CD4-positive, alpha-beta T cell treated with Interleukin-10 for 1 hour (primary cell): ENCODE measurements around the gene WFDC8.
"Not testable (repeated sequence)": the region's sequence is repeated elsewhere in the genome, so short reads cannot be mapped to it uniquely, and the experiment has no call there.

Source experiments
- DNase-seq: peaks from one replicate; pipeline ENCODE4 v3.0.0-alpha.2; 2020

The WFDC8 gene

DNA sequence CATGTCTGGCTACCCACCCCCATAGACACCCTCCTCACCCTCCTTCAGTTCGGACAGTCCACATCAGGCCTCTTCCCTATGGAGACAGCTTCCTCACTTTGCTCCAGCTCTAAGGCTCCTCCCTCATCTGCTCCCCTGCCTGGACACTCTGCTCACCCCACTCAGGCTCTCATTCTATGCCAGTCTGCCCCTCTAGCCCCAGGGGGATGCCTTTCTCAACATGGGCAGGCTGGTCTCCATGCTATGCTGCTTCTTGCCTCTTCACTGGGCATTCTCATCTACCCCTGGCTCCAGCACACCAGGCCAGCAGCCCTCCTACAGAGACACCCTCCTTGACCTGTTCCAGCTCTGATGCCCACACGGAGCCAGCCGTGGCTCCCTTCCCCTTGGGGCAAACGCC, at the start of gene WFDC8:
TSS of gene WFDC8 (minus strand) at position 101 of the 400 bp plus-strand sequence. CDS start at position 64, 37 bp downstream.
- DNase-seq, result no peak

DNA sequence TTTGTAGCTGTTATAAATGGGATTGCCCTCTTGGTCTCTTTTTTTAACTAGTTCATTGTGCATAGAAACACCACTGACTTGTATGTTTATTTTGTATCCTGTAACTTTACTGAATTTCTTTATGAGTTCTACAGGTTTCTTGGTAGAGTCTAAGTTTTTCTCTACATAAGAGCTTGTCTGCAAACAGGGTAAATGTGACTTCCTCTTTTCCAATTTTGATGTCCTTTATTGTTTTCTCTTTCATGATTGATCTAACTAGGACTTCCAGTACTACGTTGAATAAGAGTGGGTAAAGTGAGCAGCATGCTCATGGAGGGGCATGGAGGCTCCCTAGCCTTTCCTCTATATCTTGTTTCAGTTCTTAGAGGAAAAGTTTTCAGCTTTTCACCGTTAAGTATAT, 47.5 kb upstream of the WFDC8 start:
- no peak for DNase-seq

DNA sequence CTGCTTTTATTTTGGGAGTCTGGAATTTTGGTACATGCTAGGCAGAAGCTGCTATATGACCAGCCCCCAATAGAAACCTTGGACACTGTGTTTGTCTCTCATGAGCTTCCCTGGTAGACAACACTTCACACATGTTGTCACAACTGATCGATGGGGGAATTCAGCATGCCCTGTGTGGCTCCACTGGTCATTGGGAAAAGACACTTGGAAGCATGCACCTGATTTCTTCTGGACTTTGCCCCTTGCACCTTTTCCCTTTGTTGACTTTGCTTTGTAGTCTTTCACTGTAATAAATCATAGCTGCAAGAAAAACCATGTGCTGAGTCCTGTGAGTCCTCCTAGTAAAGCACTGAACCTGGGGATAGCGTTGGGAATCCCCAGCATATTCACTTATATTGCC, 42.5 kb upstream of the WFDC8 start:
- DNase-seq, result no peak

DNA sequence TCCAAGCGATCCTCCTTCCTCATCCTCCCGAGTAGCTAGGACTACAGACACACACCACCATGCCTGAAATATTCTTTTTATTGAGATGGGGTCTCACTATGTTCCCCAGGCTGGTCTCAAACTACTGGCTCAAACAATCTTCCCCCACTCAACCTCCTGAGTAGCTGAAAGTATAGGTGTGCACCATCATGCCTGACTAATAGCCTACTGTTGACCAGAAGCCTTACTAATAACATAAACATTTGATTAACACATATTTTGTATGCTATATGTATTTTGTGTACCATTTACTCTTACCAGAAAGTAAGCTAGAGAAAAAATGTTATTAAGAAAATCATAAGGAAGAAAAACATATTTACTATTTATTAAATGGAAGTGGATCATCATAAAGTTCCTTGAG, 38.5 kb upstream of the WFDC8 start:
- DNase-seq, result no peak

DNA sequence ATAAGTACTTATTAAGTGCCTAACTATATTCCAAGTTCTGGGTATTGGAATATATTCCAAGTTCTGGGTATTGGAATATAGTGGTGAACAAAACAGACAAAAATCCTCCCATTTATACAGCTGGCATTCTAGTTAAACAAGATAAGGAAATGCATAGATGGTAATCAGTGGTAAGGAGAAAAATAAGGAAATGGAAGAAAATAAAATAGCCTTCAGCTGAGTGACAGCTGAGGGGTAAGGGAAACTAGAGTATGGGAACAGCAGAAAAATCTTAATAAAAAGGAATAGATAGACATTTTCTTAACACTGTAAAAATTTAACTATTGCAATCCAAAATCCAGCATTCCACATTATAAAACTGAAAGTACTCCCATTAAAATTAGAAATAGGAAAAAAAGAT, 33.2 kb upstream of the WFDC8 start:
- DNase-seq, result no peak

DNA sequence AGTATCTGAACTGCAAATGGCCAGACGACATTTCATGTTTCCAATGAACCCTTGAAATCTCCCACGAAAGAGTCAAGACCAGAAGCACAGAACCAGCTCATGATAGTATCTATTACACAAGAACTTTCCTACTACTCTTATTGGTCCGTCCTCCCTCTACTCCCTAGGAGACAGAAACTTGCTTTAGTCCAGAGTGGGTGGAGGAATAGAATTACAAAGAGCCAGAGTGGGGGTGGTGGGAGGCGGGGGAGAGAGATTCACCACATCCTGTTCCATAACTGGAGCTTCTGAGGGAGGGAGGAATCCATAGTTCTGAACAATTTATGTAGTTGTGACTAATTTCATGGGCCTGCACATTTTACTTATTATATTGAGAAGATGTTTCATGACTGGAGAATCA, 32.0 kb upstream of the WFDC8 start:
- no peak for DNase-seq

DNA sequence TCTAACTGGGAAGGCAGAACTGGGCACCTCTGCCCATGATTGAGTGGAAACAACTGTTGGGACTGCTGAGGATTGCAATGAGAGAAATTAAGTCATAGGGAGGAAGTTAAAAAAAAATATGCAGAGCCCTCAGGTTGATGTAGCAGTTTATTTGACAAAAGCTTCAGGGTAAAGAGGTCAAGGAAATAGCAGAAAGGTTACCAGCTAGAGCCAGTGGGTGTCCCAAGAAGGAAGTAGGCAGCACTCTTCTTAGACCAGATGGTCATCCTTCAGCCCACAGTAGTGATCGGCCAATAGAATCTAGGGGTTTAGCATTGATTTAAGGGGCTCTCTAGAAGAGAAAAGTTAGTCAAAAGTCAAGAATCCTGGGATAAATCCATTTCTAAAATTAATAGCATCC, 28.7 kb upstream of the WFDC8 start:
- no peak for DNase-seq

DNA sequence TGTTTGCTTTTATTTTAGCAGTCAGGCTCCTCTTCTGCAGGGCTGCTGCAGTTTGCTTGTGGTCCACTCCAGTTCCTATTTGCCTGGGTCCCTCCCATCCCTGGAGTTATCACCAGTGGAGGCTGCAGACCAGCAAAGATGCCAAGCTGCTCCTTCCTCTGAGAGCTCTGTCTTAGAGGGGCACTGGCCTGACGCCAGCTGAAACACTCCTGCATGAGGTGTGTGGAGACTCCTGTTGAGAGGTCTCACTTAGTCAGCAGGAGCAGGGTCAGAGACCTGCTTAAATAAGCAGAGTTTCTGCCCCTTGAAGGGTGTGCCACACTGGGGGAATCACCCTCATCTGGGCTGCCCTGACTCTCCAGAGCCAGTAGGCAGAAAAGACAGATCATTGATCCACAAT, 16.2 kb upstream of the WFDC8 start:
- no peak for DNase-seq

DNA sequence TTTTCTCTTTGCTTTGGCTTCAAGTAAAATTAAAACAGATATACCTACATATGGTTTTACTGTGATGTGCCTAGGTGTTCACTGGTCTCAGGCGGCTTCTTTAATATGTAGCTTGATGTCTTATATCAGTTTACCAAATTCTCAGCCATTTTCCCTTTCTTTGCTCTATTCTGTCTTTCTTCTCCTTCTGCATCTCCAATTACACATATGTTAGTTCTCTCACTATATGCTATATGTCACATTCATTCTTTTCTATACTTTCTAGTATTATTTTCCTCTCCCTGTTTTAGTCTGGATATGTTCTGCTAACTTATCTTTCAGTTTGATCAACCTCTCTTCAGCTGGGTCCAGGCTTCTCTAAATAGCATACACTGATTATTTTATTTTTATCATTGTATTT, 14.4 kb upstream of the WFDC8 start:
- no peak for DNase-seq

DNA sequence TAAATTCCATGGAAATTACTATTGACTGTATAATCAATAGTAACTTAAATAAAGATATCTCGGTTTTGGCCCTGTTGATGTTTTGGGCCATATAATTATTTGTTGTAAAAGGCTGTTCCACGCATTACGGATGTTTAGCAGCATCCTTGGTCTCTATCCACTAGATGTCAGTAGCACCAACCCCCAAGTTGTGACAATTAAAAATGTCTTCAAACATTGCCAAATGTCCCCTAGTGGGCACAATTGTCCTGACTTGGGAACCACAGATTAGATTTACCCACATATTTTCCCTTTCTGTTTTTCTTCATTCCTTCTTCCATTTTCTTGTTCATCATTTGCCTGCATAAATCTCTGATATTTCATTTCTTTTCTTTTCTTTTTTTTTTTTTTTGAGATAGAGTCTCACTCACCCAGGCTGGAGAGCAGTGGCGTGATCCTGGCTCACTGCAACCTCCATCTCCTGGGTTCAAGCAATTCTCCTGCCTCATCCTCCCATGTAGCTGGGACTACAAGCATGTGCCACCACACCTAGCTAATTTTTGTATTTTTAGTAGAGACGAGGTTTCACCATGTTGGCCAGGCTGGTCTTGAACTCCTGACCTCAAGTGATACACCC, 13.6 kb upstream of the WFDC8 start:
- DNase-seq, result peak; percentile 36

DNA sequence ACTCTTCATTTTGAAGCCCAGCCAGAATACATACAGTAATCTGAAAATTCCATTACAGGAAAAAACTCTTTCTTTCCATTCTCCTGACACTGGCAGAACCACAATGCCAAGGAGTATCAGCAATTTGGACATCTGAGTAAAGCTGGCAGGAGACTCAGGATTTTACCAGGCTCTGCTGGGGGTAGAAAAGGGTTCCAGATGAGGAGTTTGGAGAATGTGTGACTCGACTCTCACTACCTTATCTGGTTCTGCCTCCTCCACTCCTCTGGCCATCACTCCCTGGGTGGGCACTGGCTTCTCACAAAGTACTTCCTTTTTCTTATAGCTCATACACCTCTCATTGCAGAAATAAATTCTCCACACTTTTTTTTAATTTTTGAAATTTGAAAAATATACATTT, 10.6 kb upstream of the WFDC8 start:
- no peak for DNase-seq

DNA sequence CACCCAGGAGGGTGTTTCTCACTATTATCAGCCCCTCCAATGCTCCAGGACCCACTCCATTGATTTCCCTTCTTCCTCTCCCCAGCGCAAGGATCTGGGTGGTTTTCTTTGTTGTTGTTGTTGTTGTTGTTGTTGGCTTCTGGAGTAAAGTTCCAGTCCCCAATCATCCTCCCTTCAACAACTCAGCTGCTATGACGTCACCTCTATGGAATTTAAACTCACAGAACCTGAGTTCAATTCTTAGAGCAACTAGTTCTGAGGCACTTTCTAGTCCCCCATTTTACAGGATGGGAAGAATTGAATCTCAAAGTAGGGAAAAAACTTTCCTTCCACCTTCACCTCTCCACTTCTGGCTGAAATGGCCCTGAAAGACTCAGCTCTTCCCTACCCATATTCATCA, 9.7 kb upstream of the WFDC8 start:
- DNase-seq, result no peak

DNA sequence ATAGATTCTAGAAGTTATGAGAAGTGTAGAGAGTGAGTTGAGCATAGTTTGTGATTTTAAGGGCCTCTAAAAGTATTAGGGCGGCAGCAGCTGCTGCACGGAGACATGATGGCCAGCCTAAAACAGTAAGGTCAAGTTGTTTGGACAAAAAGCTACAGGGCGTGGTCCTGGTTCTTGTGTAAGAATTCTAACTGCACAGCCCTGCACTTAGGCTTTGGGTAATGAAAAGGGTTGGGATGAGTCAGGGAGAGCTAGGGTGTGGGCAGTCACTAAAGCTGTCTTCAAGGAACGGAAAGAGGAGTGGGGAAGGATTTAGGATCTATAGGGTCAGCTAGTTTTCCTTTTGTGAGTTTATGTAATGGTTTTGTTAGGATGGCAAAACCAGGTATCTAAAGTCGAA, 6.9 kb upstream of the WFDC8 start:
- DNase-seq, result not testable (repeated sequence)

DNA sequence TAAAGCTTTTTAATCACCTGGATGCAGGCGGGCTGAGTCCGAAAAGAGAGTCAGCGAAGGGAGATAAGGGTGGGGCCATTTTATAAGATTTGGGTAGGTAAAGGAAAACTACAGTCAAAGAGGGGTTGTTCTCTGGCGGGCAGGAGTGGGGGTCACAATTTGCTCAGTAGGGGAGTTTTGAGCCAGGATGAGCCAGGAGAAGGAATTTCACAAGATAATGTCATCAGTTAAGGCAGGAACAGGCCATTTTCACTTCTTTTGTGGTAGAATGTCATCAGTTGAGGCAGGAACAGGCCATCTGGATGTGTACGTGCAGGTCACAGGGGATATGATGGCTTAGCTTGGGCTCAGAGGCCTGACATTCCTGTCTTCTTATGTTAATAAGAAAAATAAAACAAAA, 5.2 kb upstream of the WFDC8 start:
- DNase-seq, result not testable (repeated sequence)

DNA sequence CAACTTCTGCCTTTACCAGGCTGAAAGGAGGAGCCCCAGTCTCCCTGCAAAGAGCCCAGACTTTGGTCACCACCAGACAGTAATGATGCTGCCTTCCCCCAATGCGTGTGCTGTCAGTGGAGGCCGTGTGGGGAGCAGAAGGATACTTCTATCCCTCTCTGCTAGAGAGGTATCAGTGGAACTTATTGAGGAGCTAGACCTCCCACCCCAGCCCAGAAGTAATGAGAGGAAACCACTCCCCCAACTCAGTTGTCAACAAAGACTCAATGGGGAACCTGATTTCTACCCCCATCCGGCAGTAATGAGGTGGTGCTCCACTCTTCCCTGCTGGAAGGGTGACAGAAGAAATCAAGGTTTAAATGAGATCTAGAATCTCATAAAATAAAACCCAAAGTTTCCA, 4.4 kb upstream of the WFDC8 start:
- DNase-seq, result no peak

DNA sequence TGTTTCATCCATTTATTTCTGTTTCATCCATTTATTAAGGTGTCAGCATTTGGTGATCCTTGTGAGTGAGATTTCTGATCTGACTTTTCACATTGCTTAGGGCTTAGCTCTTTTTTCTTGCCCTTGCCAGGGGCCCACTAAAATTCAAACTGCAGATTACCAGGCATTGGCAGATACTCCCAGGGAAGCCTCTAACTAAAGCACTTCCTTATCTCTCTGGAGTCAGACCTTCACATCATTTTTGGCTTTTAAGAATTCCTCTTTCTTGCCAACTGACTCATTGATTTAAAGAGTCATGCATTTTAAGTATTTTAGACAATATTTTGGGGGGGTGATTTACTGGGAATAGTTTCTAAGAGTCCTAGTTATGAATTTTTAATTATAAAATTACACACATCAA, 2.6 kb upstream of the WFDC8 start:
- no peak for DNase-seq

DNA sequence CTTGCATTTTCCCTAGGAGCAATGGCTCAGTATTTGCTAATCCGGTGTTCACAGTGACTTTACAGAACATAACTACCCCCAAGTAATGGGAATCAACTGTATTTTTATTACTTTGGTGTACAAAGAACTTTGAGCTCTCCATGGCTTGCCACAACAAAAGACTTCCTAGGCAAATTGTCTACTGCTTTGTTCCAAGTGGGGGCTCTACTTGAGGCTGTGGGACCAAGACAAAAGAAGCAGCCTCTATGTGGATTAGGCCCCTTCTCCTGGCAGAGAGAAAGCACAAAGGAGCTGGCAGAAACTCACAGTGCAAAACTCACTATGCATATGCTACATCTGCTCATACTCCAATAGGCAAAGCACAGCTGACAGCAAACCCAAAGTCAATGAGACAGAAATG, 853 bp downstream of the WFDC8 start:
- no peak for DNase-seq

DNA sequence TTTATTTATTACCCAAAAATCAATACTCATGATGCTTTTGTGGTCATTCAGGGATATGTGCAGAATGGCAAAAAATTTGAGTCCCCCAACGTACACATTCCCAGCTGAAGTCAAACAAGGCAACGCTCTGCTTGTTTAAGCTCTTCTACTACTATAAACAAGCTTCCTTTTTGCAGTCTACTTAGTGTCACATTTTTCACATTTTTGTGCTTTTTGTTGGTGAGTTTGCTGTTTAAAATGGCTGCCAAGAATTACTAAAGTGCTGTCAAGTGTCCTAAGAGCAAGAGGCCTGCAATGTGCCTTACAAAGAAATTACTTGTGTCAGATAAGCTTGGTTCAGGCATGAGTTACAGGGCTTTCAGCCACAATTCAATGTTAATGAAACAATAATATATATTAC, 2.1 kb downstream of the WFDC8 start:
- no peak for DNase-seq

DNA sequence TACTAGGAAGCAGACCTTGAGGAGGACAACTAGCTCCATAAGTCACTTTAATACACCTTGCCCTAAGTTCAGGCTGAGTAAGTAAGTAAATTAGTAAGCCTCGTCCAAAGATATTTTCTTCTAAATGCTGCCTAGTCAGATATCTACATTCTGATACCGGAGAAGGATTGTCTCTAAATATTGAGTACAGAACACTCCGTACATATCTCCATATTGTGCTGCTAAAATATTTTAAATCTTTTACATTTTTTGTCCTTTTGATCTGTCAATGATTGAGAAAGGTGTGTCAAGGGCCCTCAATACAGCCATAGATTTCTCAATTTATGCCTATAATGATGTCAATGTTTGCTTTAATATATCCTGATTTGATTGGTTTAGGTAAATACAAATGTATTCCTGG, 3.2 kb downstream of the WFDC8 start:
- no peak for DNase-seq

DNA sequence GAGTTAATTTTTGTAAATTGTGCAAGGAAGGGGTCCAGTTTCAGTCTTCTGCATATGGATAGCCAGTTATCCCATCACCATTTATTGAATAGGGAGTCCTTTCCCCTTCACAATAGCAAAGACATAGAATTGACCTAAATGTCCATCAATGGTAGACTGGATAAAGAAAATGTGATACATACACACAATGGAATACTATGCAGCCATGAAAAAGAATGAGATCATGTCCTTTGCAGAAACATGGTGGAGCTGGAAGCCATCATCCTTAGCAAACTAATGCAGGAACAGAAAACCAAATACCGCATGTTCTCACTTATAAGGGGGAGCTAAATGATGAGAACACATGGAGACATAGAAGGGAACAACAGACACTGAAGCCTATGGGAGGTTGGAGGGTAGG, 9.4 kb downstream of the WFDC8 start:
- not testable (repeated sequence) for DNase-seq

DNA sequence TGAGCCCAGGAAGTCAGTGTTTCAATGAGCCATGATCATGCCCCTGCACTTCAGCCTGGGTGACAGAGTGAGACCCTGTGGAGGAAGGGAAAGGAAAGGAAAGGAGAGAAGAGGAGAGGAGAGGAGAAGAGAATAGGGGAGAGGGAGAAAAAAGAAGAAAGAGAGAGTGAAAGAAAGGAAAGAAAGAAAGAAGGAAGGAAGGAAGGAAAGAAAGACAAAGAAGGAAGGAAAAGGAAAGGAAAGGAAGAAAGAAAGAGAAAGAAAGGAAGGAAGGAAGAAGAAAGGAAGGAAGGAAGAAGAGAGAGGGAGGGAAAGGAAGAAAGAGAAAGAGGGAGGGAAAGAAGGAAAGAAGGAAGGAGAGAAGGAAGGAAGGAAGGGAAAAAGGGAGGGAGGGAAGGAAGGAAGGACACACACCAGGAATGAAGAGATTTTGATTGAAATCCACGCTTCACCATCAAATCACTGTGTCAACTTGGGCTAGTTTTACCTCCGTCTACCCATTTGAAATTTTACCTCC, 14.3 kb downstream of the WFDC8 start:
- no peak for DNase-seq

DNA sequence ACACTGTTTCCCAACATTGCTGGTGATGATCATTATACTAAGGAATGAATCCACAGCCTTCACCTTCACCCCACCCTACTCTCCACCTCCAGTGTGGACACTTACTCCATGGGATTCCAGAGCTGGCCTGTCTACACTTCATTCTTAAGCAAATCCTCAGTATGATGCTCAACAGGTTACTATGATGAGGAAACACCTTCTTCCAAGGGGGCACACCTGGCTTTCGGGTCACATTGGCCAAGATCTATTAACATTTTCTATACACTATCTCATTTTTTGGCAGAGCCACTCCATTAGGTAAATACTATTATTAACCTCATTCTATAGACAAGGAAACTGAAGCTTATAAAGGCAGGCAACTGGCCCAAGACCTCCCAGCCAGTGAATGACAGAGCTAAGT, 23.9 kb downstream of the WFDC8 start:
- DNase-seq, result no peak

DNA sequence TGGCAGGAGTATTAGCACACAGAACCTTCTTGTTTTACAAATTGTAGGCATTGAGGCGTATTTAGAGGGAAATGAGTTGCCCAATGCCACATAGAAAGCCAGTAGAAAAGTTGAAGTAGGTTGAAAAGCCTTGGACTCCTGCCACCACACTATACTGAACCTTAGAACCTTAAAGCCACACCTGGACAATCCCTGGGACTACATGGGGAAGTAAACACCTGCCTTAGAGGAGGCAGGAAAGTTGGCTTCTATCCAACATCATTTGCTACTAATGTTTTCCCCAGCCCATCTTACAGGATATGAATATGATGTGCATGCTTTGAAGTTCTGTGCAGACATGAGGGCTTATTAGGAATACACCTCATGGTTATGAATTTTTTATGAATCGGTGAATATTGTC, 26.6 kb downstream of the WFDC8 start:
- DNase-seq, result no peak

DNA sequence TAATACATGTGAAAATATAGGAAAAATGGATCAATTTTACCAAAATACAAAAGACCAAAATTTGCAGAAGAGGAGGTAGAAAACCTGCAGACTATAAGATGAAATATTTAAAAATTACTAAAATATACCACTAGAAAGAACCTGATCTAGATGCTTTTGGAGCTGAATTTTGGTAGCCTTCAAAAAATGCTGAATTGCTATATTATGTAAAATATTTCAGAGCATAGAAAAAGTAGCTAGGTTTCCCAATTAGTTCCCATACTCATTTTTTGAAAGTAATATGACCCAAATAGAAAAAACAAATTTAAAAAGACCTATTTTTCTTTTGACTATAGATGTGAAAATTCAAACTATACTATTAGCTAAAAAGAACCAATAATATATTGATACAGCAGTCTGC, 28.3 kb downstream of the WFDC8 start:
- DNase-seq, result no peak

DNA sequence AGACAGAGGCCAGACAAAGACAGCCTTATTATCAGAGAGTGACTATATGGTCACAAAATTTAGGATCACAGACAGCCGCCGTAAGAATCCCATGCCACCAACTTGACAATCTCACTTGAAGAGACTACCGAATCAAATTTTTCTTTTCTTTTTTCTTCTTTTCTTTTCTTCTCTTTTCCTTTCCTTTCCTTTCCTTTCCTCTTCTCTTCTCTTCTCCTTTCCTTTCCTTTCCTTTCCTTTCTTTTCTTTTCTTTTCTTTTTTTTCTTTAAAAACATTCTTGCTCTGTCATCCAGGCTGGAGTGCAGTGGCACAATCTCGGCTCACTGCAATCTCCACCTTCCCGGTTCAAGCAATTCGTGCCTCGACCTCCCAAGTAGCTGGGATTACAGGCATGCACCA, 30.7 kb downstream of the WFDC8 start:
- DNase-seq, result no peak
